IgD-negative memory B cell (primary cell): Measurements from ENCODE around the gene SLC12A1. TPM values are rescaled to one million over a fixed set of nuclear protein-coding genes. Genes with fewer than 3 reads are reported as not detected.
A peak's percentile ranks its signal among the peaks of the same experiment; 100 is the strongest.

ENCODE experiments used
- H3K27ac Mint-ChIP-seq, 3 donors: one replicate each; pipeline ENCODE4 v1.8.0; 2020 to 2022; ENCODE audit warnings: mild to moderate bottlenecking in 3 of 3, mixed read lengths in 3 of 3, moderate library complexity in 1 of 3
- H3K27me3 Mint-ChIP-seq: one replicate; pipeline ENCODE4 v1.8.0; 2021; ENCODE audit warnings: mixed read lengths
- H3K36me3 Mint-ChIP-seq: one replicate; pipeline ENCODE4 v1.8.0; 2020; ENCODE audit warnings: mild to moderate bottlenecking, mixed read lengths
- H3K4me1 Mint-ChIP-seq, 3 donors: one replicate each; pipeline ENCODE4 v1.8.0; 2020 to 2022; ENCODE audit warnings: mixed read lengths in 3 of 3, mild to moderate bottlenecking in 1 of 3
- H3K4me3 Mint-ChIP-seq, 4 donors: one replicate each; pipeline ENCODE4 v1.8.0; 2020 to 2022; ENCODE audit warnings: mild to moderate bottlenecking in 4 of 4, mixed read lengths in 4 of 4, moderate library complexity in 3 of 4
- H3K9me3 Mint-ChIP-seq, 3 donors: one replicate each; pipeline ENCODE4 v1.8.0; 2020 to 2021; ENCODE audit warnings: mixed read lengths in 3 of 3, mild to moderate bottlenecking in 1 of 3
- polyA plus RNA-seq: library from polyadenylated mRNA; unstranded; fragments of 300-500 nt; fragmentation: Illumina TruSeq; gene quantifications from one replicate; pipeline ENCODE4 v1.2.3, GENCODE V29; 2021

The SLC12A1 gene
- polyA plus RNA-seq, 1 donor from 2014 or later: not detected

DNA sequence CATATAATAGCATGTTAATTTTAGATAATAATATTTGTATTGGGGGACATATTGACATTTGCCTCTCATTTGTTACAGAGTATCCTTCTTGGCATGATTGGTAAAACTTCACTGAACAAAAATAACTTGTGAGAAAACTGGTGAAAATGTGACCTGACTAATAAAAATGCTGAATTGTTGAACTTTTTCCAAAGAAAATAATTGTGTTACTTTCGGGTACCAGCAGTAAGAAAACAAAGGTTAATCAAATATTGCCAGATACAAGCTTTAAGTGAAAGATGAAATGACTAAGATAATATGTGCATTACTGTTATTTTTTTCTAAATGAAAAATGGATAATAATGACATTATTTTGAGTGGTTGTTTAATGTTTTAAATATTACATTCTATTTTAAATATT, 15.2 kb downstream of the SLC12A1 start:
- H3K9me3 Mint-ChIP-seq: no peaks in the 10 kb centered on the region
- peaks cover 2% of the 10 kb centered on the region for H3K27me3 Mint-ChIP-seq
- H3K27ac Mint-ChIP-seq: no peak overlapping the region
- no peak overlapping the region for H3K4me3 Mint-ChIP-seq
- H3K4me1 Mint-ChIP-seq: no peaks in the 10 kb centered on the region
- peaks cover 1% of the 10 kb centered on the region for H3K36me3 Mint-ChIP-seq

DNA sequence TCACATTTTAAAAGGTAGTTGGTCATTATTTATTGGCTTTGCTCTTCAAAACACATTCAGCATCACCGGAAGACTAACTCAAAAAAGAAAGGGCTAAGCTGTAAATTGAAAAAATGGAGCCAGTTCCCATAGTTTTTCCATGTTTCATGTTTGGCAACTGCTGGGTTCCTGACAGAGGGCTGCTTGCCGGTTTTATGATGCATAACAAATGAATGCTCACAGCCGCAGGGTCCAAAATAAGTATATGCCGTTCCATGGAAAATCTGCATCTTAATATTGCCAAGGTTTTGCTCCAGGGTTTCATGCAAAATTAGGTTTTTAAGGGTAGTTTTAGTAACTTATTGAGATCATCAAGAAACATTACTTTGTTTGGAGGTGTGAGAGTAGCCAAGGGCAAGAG, 15.8 kb downstream of the SLC12A1 start:
- no peak overlapping the region for H3K4me3 Mint-ChIP-seq
- H3K36me3 Mint-ChIP-seq: peaks cover 1% of the 10 kb centered on the region
- H3K27me3 Mint-ChIP-seq: peaks cover 3% of the 10 kb centered on the region
- no peak overlapping the region for H3K27ac Mint-ChIP-seq
- H3K4me1 Mint-ChIP-seq: no peaks in the 10 kb centered on the region
- H3K9me3 Mint-ChIP-seq: no peaks in the 10 kb centered on the region

DNA sequence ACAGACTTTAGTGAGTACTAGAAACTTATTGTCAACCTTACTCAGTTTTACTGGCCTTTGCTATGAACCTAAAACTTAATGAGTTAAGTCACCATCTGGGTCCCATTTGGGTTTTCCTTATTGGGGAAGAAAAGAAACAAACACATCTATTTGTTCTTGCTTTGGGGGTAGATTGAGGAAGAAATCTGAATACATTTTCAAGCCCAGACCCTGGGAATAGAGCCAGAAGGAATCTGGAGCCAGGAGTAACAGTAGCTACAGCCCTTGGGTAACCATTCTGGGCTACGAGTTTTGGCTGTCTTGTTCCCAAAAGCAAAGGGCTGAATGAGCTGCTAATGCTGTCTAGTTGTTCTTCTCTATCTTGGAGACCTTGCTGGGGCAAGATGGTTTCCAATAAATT, 16.5 kb downstream of the SLC12A1 start:
- Mint-ChIP-seq H3K4me1 (no peaks in the 10 kb centered on the region), H3K27me3 (peaks cover 3% of the 10 kb centered on the region), H3K9me3 (no peaks in the 10 kb centered on the region), H3K36me3 (peaks cover 3% of the 10 kb centered on the region), H3K4me3 (no peak overlapping the region), H3K27ac (no peak overlapping the region)

DNA sequence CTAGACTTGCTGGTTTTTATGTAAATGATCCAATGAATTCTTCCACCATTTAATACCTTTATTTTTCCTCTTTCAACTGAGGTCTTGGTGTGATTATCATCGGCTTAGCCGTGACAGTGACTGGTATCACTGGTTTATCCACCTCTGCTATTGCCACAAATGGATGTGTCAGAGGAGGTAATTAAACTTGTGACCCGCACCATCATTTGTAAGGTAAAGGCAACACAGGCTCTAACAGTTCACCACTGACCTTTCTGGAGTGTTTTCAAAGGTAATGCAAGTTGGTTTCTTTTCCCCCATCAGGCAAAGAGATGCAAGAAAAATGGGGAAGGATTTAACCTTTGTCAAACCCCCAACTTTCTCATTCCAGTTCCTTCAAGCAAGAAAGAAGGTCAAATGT, 19.7 kb downstream of the SLC12A1 start:
- Mint-ChIP-seq H3K4me3 (no peak overlapping the region), H3K9me3 (no peaks in the 10 kb centered on the region), H3K27me3 (peaks cover 2% of the 10 kb centered on the region), H3K4me1 (no peaks in the 10 kb centered on the region), H3K36me3 (peaks cover 3% of the 10 kb centered on the region), H3K27ac (no peak overlapping the region)

DNA sequence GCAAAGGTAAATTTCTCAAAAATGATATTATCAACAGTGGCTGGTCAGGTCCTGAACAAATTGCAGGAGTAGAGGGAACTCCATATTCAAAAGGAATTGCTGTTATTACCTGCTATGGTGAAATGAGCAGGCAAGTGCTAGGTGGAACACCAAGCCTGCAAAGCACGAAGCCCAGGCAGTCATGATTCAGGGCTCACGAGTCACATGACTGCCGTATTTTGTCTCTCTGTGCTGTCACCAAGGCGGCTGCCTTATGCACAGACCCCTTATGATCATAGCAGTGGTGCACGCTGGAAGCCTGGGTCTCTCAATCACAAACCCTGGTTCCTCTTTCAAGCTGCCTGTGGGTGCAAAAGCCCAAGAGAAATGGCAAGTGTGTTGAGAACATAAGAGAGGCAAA, 24.4 kb downstream of the SLC12A1 start:
- H3K36me3 Mint-ChIP-seq: peaks cover 1% of the 10 kb centered on the region
- H3K9me3 Mint-ChIP-seq: no peaks in the 10 kb centered on the region
- H3K27ac Mint-ChIP-seq: no peak overlapping the region
- H3K4me1 Mint-ChIP-seq: no peaks in the 10 kb centered on the region
- H3K4me3 Mint-ChIP-seq: no peak overlapping the region
- peaks cover 6% of the 10 kb centered on the region for H3K27me3 Mint-ChIP-seq

DNA sequence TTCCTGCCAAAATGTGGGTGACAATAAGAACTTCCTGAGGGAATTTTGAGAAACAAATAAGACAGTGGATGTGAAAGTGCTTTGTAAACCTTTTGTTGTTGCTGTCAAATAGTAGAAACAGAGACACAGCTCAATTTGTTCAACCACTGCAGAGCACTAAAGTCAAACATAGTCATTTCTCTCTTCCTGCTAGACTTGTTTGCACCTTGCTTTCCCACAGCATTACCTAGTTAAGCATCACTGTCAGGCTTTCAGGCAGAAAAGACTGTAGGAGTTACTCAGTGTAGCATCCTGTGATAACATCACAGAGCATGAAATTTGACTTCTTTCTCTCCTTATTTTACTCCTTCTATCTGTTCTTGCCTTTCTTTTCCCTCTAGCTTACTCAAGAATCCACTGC, 27.1 kb downstream of the SLC12A1 start:
- Mint-ChIP-seq H3K27me3 (peaks cover 4% of the 10 kb centered on the region), H3K4me3 (no peak overlapping the region), H3K4me1 (no peaks in the 10 kb centered on the region), H3K9me3 (no peaks in the 10 kb centered on the region), H3K36me3 (no peaks in the 10 kb centered on the region), H3K27ac (peak overlapping the region in 1 of 3 donors; percentile 31)

DNA sequence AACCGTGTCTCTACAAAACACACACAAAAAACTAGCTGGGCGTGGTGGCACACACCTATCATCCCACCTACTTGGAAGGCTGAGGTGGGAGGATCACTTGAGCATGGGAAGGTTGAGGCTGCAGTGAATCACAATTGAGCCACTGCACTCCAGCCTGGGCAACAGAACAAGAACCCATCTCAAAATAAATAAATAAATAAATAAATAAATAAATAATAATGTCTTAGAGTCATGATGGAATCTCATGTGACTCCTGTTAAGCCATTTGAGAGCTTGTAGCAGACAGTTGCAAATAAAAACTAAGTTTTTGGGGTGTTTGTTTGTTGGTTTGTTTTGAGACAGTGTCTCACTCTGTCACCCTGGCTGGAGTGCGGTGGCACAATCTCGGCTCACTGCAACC, 33.2 kb downstream of the SLC12A1 start:
- no peaks in the 10 kb centered on the region for H3K36me3 Mint-ChIP-seq
- H3K27ac Mint-ChIP-seq: no peak overlapping the region
- H3K4me3 Mint-ChIP-seq: no peak overlapping the region
- H3K27me3 Mint-ChIP-seq: peaks cover 2% of the 10 kb centered on the region
- no peaks in the 10 kb centered on the region for H3K4me1 Mint-ChIP-seq
- H3K9me3 Mint-ChIP-seq: no peaks in the 10 kb centered on the region

DNA sequence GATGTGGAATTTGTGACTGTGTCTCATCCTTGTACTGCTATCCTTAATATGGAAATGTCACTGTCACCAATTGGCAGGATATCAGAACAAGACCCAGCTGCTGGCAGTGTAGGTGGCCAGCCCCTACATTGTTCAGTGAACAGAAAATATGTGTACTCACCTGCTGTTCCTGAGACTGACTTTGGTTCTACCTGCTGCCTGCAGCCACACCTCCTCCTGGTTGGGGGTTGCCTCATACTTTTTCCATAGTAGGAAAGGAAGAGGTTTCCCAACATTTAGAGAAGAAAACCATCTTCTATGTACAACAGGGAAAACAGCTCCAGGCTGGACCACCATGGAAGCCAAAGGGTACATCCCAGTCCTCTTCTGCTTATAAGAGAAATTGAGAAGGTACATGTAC, 35.9 kb downstream of the SLC12A1 start:
- H3K9me3 Mint-ChIP-seq: no peaks in the 10 kb centered on the region
- H3K36me3 Mint-ChIP-seq: no peaks in the 10 kb centered on the region
- no peaks in the 10 kb centered on the region for H3K4me1 Mint-ChIP-seq
- no peak overlapping the region for H3K27ac Mint-ChIP-seq
- peaks cover 2% of the 10 kb centered on the region for H3K27me3 Mint-ChIP-seq
- H3K4me3 Mint-ChIP-seq: no peak overlapping the region

DNA sequence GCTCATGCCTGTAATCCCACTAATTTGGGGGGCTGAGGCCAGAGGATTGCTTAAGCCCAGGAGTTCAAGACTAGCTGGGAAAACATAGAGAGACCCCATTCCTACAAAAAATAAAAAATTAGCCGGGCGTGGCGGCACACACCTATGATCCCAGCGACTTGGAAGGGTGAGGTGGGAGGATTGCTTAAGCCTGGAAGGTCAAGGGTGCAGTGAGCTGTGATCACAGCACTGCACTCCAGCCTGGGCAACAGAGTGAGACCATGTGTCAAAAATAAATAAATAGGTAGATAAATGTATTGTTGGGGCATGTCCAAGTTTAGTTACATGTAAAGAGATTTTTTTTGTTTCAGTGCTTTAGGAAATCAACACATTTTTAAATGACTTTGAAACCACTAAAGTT, 36.4 kb downstream of the SLC12A1 start:
- no peak overlapping the region for H3K4me3 Mint-ChIP-seq
- no peaks in the 10 kb centered on the region for H3K36me3 Mint-ChIP-seq
- no peaks in the 10 kb centered on the region for H3K4me1 Mint-ChIP-seq
- peaks cover 2% of the 10 kb centered on the region for H3K27me3 Mint-ChIP-seq
- no peaks in the 10 kb centered on the region for H3K9me3 Mint-ChIP-seq
- H3K27ac Mint-ChIP-seq: no peak overlapping the region

DNA sequence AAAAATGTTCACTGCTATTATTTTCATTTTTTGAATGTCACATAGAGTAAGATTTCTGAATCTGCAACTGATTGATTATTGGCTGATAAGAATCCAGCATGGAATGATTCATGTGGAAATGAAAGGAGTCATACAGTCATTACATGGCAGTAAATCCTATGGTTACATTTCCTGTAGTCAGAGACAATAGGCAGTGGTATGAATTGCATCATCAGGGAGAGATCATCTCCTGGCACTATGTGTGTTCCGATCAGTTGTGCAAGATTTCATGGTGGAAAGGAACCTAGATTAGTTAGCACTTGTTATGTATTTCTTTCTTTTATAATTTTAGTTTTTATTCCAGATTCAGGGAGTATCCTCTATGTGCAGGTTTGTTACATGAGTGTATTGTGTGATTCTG, 38.8 kb downstream of the SLC12A1 start:
- peaks cover 2% of the 10 kb centered on the region for H3K27me3 Mint-ChIP-seq
- no peaks in the 10 kb centered on the region for H3K4me1 Mint-ChIP-seq
- H3K9me3 Mint-ChIP-seq: no peaks in the 10 kb centered on the region
- H3K27ac Mint-ChIP-seq: no peak overlapping the region
- no peaks in the 10 kb centered on the region for H3K36me3 Mint-ChIP-seq
- no peak overlapping the region for H3K4me3 Mint-ChIP-seq

DNA sequence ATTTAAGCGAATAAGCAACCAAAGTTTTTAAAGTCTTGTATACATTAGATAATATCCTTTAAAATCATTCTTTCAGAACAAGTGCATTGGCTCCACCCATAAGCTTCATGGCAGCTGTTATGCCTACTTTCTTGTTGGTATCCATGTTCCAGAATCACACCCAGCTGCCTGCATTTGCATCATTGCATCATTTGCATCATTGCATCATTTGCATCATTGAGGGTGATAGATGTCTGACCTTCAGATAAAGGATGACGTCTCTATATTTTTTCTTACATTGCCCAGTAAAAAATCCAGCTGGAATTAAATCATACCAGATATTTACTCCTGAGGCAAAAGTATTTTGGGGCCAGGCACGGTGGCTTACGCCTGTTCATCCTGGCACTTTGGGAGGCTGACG, 42.3 kb downstream of the SLC12A1 start:
- H3K9me3 Mint-ChIP-seq: no peaks in the 10 kb centered on the region
- no peak overlapping the region for H3K4me3 Mint-ChIP-seq
- no peak overlapping the region for H3K27ac Mint-ChIP-seq
- no peaks in the 10 kb centered on the region for H3K36me3 Mint-ChIP-seq
- no peaks in the 10 kb centered on the region for H3K4me1 Mint-ChIP-seq
- peaks cover 3% of the 10 kb centered on the region for H3K27me3 Mint-ChIP-seq

DNA sequence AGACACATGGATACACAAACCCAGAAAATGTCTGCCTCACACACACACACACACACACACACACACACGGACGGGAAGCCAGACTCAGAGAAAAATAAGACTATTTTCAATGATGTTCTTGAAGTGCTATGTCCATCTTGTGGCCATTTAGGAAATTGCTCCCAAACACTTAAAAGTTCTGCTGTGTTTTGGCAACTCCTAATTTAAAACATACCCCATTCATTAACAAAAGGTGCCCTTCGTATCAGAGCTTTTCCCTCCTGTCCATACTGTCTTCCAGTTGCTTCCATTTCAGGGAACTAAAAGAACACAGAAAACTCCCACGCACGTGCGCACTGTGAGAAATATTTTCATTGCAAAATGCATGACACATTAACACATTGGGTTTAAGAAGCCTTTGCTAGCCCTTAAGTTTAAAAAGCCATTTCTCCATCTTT, 44.6 kb downstream of the SLC12A1 start:
- H3K27me3 Mint-ChIP-seq: peaks cover 6% of the 10 kb centered on the region
- H3K27ac Mint-ChIP-seq: peak overlapping the region in 1 of 3 donors; percentile 82
- H3K4me3 Mint-ChIP-seq: no peak overlapping the region
- no peaks in the 10 kb centered on the region for H3K4me1 Mint-ChIP-seq
- H3K36me3 Mint-ChIP-seq: no peaks in the 10 kb centered on the region
- H3K9me3 Mint-ChIP-seq: no peaks in the 10 kb centered on the region

DNA sequence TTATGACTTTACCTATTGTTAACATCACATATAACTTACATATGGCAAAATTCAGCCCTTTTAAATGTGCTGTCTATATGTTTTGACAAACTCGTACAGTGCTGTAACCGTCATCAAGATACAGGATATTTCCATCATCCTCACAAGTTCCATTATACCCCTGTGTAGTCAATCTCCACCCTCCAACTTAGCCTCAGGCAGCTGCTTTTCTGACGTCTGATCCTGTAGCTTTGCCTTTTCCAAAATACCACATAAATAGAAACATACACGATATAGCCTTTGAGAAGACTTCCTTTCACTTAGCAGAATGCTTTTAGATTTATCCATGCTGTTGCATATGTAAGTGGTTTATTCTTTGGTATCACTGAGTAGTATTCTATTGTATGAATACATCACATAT, 47.1 kb downstream of the SLC12A1 start:
- Mint-ChIP-seq H3K27ac (no peak overlapping the region), H3K9me3 (no peaks in the 10 kb centered on the region), H3K4me1 (no peaks in the 10 kb centered on the region), H3K36me3 (no peaks in the 10 kb centered on the region), H3K27me3 (peaks cover 6% of the 10 kb centered on the region), H3K4me3 (no peak overlapping the region)

DNA sequence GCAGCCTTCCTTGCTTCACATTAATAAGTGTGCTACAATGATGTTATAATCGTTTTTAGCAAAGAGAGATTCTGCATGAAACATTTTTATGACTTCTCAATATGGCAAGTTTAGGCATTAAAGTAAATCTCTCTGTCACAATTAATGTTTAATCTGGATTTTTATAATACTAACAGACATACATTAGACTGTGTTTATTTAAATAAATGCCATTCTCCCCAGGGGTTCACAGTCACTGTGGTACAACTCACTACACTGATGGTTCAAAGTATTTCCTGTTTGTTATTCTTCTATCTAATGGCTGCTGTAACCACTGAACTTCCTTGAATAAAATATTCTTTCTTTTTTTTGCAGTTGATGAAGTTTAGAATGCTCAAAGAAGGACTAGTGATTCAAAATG, 59.0 kb downstream of the SLC12A1 start:
- Mint-ChIP-seq H3K9me3 (no peaks in the 10 kb centered on the region), H3K27me3 (peaks cover 6% of the 10 kb centered on the region), H3K27ac (no peak overlapping the region), H3K36me3 (no peaks in the 10 kb centered on the region), H3K4me3 (no peak overlapping the region), H3K4me1 (no peaks in the 10 kb centered on the region)

DNA sequence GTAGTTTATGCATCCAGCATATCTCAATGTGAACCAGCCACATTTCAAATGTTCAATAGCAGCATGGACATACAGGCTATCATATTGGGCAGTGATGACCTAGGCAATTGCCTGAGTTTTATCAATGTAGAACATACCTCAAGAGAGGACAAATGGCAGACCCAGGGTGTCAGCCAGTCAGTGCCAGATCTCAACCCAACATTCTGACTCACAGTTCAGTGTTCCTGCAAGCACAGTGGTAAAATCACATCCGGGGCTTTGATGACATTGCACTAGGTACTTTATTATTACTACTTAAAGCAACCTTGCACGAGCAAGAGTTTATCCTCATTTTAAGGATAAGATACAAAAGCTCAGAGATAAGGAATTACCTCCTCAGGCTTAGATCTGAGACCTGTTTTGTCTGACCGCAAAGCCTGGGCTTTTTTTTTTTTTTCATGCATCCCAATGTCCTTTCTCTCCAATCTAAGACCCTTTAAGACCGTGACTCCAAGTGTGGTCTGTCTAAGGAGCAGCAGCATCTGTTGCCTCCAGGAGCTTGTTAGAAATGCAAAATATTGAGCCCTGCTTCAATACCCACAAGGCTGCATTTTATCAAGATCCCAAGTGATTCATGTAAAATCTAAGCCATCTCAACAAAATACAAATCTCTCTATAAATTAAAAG, 60.1 kb downstream of the SLC12A1 start:
- Mint-ChIP-seq H3K4me1 (no peaks in the 10 kb centered on the region), H3K27me3 (peaks cover 6% of the 10 kb centered on the region), H3K36me3 (no peaks in the 10 kb centered on the region), H3K4me3 (no peak overlapping the region), H3K9me3 (no peaks in the 10 kb centered on the region), H3K27ac (no peak overlapping the region)

DNA sequence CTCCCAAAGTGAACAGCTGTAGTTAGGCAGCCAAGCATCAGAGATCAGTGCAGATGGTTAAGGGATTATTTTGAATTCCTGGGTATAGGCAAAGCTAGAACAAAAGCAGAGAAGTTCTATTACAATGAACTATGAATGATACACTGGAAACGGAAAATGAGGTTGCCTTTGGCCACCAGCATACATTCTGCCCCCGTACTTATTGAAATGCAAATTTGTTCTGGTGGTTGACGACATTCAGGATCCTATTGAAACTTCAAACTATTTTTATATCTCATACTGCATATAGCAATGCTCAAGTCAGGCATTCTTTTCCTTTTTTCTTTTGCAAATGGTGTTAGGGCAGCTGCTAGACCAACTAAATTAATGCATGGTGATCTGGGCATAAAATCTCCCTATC, 61.7 kb downstream of the SLC12A1 start:
- H3K4me3 Mint-ChIP-seq: no peak overlapping the region
- H3K9me3 Mint-ChIP-seq: no peaks in the 10 kb centered on the region
- H3K36me3 Mint-ChIP-seq: no peaks in the 10 kb centered on the region
- H3K27ac Mint-ChIP-seq: no peak overlapping the region
- H3K4me1 Mint-ChIP-seq: no peaks in the 10 kb centered on the region
- H3K27me3 Mint-ChIP-seq: peaks cover 6% of the 10 kb centered on the region

DNA sequence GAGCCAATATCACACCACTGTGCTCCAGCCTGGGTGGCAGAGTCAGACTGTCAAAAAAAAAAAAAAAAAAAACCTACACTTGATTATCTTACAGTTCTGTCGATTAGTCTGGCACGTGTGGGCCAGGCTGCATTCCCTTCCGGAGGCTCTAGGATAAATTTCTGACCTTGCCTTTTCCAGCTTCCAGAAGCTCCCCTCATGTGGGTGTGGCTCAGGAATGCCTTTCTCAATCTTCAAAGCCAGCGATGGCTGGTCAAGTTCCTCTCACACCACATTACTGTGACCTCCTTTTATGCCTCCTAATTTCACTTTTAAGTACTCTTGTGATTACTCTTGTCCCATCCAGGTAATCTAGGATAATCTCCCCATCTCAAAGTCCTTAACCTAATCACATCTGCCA, 66.9 kb downstream of the SLC12A1 start:
- H3K36me3 Mint-ChIP-seq: no peaks in the 10 kb centered on the region
- H3K9me3 Mint-ChIP-seq: no peaks in the 10 kb centered on the region
- H3K4me1 Mint-ChIP-seq: no peaks in the 10 kb centered on the region
- H3K27me3 Mint-ChIP-seq: peaks cover 3% of the 10 kb centered on the region
- H3K4me3 Mint-ChIP-seq: no peak overlapping the region
- H3K27ac Mint-ChIP-seq: no peak overlapping the region
